ENCODE results near the gene PDGFB.

The PDGFB gene

DNA sequence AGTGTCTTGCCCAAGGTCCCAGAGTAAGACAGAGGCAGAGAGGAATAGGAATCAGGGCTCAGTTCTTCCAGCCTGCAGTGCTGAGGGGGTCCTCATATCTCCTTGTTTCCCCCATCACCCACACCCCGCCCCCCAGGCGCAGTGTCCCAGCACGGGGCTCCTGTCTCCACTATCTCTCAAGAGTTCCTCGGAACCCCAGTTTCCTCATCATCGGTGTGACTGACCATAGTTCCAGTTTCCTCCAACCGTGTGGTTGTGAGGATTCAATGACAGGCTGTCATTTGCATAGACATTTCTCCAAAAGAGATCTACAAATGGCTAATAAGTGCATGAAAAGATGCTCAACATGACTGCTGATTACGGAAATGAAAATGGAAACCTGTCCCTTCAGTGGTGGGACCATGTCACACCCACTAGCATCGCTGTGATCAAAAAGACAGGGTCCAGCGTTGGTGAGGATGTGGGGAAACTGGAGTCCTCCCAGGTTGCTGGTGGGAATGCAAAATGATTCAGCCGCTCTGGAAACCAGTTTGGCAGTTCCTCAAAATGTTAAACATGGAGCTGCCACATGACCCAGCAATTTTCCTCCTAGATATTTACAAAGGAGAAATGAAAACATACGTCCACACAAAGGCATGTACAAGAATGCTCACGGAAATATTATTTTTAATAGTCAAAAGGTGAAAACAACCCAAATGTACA lies 31.8 kb upstream of the PDGFB start:
- Histone ChIP-seq H3K4me3 (replicated peaks; ENCODE audit: insufficient read depth, low read length) (no peak overlapping the region), H3K27ac (replicated peaks) (no peak overlapping the region), H3K27me3 (ENCODE audit: insufficient read depth, poor library complexity, severe bottlenecking) (peaks cover 2% of the 10 kb centered on the region)
- TF ChIP-seq SPI1 (IDR thresholded peaks at IDR 0.05; ENCODE audit: borderline replicate concordance, low read depth) = no peak
- no peak for TF ChIP-seq POLR2AphosphoS5 (IDR thresholded peaks at IDR 0.05; ENCODE audit: low read depth)
- TF ChIP-seq GABPA (IDR thresholded peaks at IDR 0.05; ENCODE audit: low read depth) = no peak
- DNase-seq (ENCODE audit: low read depth in 1 of 2, low spot score in 1 of 2) = no peak

DNA sequence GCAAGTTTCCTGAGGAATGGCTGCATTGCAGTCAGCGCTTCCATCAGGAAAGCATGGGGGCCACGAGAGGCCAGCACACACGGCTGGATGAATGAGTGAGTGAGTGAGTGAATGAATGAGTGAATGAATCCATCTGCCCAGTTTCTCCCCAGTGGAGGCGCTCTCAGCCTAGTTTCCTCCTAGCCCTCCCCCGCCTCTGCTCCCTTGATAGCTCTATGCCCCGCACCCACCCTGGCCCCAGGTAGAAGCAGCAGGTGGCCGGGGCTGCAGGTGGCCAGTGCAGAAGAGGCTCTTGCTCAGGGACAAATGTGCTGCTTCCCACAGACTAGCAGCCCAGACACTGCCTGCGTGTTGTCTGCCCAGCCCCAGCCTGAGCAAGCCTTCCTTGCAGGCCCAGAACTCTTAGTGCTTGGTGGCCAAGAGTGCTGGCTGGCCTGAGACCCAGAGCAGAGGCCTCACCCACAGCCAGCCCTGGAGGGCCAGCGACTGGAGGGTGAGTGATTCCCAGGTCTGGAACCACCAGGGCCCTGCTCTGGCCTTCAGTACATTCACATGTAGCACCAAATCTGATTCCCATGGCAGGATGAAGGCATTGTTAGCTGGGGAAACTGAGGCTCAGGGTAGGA lies 31.1 kb upstream of the PDGFB start:
- Histone ChIP-seq H3K4me3 (replicated peaks; ENCODE audit: insufficient read depth, low read length) (no peak overlapping the region), H3K27me3 (ENCODE audit: insufficient read depth, poor library complexity, severe bottlenecking) (peaks cover 2% of the 10 kb centered on the region), H3K27ac (replicated peaks) (no peak overlapping the region)
- TF ChIP-seq, protein P1, sequence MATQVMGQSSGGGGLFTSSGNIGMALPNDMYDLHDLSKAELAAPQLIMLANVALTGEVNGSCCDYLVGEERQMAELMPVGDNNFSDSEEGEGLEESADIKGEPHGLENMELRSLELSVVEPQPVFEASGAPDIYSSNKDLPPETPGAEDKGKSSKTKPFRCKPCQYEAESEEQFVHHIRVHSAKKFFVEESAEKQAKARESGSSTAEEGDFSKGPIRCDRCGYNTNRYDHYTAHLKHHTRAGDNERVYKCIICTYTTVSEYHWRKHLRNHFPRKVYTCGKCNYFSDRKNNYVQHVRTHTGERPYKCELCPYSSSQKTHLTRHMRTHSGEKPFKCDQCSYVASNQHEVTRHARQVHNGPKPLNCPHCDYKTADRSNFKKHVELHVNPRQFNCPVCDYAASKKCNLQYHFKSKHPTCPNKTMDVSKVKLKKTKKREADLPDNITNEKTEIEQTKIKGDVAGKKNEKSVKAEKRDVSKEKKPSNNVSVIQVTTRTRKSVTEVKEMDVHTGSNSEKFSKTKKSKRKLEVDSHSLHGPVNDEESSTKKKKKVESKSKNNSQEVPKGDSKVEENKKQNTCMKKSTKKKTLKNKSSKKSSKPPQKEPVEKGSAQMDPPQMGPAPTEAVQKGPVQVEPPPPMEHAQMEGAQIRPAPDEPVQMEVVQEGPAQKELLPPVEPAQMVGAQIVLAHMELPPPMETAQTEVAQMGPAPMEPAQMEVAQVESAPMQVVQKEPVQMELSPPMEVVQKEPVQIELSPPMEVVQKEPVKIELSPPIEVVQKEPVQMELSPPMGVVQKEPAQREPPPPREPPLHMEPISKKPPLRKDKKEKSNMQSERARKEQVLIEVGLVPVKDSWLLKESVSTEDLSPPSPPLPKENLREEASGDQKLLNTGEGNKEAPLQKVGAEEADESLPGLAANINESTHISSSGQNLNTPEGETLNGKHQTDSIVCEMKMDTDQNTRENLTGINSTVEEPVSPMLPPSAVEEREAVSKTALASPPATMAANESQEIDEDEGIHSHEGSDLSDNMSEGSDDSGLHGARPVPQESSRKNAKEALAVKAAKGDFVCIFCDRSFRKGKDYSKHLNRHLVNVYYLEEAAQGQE (IDR thresholded peaks at IDR 0.05; ENCODE audit: insufficient replicate concordance, low read depth) = no peak
- TF ChIP-seq, protein P2, sequence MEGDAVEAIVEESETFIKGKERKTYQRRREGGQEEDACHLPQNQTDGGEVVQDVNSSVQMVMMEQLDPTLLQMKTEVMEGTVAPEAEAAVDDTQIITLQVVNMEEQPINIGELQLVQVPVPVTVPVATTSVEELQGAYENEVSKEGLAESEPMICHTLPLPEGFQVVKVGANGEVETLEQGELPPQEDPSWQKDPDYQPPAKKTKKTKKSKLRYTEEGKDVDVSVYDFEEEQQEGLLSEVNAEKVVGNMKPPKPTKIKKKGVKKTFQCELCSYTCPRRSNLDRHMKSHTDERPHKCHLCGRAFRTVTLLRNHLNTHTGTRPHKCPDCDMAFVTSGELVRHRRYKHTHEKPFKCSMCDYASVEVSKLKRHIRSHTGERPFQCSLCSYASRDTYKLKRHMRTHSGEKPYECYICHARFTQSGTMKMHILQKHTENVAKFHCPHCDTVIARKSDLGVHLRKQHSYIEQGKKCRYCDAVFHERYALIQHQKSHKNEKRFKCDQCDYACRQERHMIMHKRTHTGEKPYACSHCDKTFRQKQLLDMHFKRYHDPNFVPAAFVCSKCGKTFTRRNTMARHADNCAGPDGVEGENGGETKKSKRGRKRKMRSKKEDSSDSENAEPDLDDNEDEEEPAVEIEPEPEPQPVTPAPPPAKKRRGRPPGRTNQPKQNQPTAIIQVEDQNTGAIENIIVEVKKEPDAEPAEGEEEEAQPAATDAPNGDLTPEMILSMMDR (IDR thresholded peaks at IDR 0.05; ENCODE audit: insufficient read depth, low read length) = no peak
- TF ChIP-seq SPI1 (IDR thresholded peaks at IDR 0.05; ENCODE audit: borderline replicate concordance, low read depth) (no peak), GABPA (IDR thresholded peaks at IDR 0.05; ENCODE audit: low read depth) (no peak), POLR2AphosphoS5 (IDR thresholded peaks at IDR 0.05; ENCODE audit: low read depth) (no peak)
- DNase-seq (ENCODE audit: low read depth in 1 of 2, low spot score in 1 of 2) = no peak

DNA sequence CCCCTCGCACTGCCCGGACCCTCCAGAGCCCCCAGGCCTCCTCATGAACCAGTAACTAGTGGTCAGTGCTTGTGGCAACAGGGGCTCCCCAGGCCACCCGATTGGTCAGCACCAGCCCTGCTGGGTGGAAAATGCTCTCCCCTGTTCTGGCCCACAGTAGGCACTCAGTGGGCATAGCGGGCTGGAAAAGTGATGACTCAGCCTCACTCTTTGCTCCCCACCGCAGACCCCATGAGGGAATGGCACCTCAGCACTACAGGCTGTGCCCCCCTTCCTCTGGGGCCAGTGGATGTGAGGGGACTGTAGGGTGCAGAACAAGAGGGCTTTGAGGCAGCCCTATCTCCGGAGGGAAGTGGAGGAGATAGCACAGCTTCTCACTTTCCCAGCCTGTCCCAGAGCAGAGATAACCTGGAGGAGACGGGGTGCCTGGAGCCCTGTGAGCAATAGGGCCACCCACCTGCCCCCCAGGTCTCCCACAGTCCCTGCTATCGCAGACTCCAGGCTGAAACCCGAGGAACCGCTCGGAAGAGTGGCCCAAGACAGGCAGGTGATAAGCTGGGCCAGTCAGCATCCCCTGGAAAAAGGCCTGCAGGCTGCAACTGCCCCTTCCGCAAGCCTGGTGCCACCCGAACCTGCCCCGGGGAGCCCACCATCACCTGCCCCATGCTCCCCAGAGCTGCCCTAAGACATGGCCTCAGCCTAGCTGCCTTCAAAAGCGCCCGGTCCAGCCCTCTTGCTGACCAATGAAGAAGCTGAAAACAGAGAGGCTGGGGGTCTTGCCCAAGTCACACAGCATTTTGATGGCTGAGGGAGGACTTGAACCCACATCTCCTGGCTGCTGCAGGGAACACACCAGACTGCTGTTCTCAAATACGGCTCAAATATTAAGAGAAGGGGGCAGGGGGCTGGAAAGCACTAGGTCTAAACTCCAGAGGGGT lies 29.4 kb upstream of the PDGFB start:
- DNase-seq (ENCODE audit: low read depth in 1 of 2, low spot score in 1 of 2) = no peak
- H3K27ac ChIP-seq (replicated peaks) = no peak overlapping the region
- TF ChIP-seq GABPA (IDR thresholded peaks at IDR 0.05; ENCODE audit: low read depth) (no peak), SPI1 (IDR thresholded peaks at IDR 0.05; ENCODE audit: borderline replicate concordance, low read depth) (no peak)

DNA sequence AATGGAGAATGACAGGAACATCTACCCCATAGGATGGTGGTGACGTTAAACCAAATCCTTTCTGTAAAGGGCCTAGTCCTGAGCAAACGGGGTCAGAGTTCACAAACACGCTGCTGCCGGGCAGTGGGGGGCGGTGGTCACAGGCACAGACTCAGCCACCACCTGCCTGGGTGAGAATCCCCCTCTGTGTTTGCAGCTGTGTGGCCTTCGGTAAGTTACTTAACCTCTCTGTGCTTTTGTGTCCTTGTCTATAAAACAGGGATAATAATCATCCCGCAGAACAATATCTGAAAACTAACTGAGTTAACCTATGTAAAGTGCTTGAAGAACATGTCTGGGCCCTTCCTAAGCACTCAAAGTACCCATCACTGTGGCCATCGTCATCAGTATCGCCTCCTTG lies 26.0 kb upstream of the PDGFB start:
- TF ChIP-seq, protein P2 (IDR thresholded peaks at IDR 0.05; ENCODE audit: insufficient read depth, low read length) = no peak
- TF ChIP-seq SPI1 (IDR thresholded peaks at IDR 0.05; ENCODE audit: borderline replicate concordance, low read depth) = no peak
- TF ChIP-seq, protein P1 (IDR thresholded peaks at IDR 0.05; ENCODE audit: insufficient replicate concordance, low read depth) = no peak
- TF ChIP-seq GABPA (IDR thresholded peaks at IDR 0.05; ENCODE audit: low read depth) = no peak
- TF ChIP-seq POLR2AphosphoS5 (IDR thresholded peaks at IDR 0.05; ENCODE audit: low read depth) = no peak
- Histone ChIP-seq H3K27me3 (ENCODE audit: insufficient read depth, poor library complexity, severe bottlenecking) (no peaks in the 10 kb centered on the region), H3K27ac (replicated peaks) (no peak overlapping the region), H3K4me3 (replicated peaks; ENCODE audit: insufficient read depth, low read length) (no peak overlapping the region)
- no peak for DNase-seq (ENCODE audit: low read depth in 1 of 2, low spot score in 1 of 2)

More for the DNA sequence above, 29.4 kb upstream of the PDGFB start:
- Histone ChIP-seq H3K4me3 (replicated peaks; ENCODE audit: insufficient read depth, low read length) (no peak overlapping the region), H3K27me3 (ENCODE audit: insufficient read depth, poor library complexity, severe bottlenecking) (peaks cover 2% of the 10 kb centered on the region)

Data from HL-60 (cell line).